ENCODE data around the gene IL17F. TPM values are rescaled to one million over a fixed set of nuclear protein-coding genes. Genes with fewer than 3 reads are reported as not detected.

The IL17F gene
- total RNA-seq: not detected
- long read RNA-seq: 0 reads

- ATAC-seq (no peak), DNase-seq (no peak)
- intact Hi-C loops (cut with DNase I): no loop called here
Measured at GRCh38 chr6:52244400-52244799, at the start of gene IL17F. IL17F (minus strand) TSS chr6:52244500; CDS start chr6:52244429, 71 bp downstream.

- ATAC-seq: no peak
- DNase-seq: no peak
- intact Hi-C loops (cut with DNase I): loop anchor here in 1 of 2 donors (5.0 kb wide), 1 partner anchor 369 kb away; no protein-coding TSS in a partner anchor
Measured at GRCh38 chr6:52293067-52293466, 48.8 kb upstream of the IL17F start.

GRCh38 chr6:52288841-52289240, 44.5 kb upstream of the IL17F start:
- DNase-seq: no peak
- ATAC-seq: no peak
- intact Hi-C loops (cut with DNase I): loop anchor here in 1 of 2 donors (5.0 to 10.0 kb wide), 2 partner anchors 113 to 376 kb away; no protein-coding TSS in a partner anchor

- DNase-seq (no peak), ATAC-seq (no peak)
- intact Hi-C loops (cut with DNase I): loop anchor here in 1 of 2 donors (5.0 to 10.0 kb wide), 2 partner anchors 114 to 377 kb away; no protein-coding TSS in a partner anchor
Measured at GRCh38 chr6:52288216-52288615, 43.9 kb upstream of the IL17F start.

GRCh38 chr6:52286798-52287432, 42.6 kb upstream of the IL17F start:
- no peak for ATAC-seq
- DNase-seq: peak; percentile 79
- intact Hi-C loops (cut with DNase I): loop anchor here (2.0 to 10.0 kb wide), 3 partner anchors 114 to 378 kb away; no protein-coding TSS in a partner anchor

- ATAC-seq: no peak
- intact Hi-C loops (cut with DNase I): loop anchor here (2.0 to 10.0 kb wide), 3 partner anchors 115 to 379 kb away; no protein-coding TSS in a partner anchor
- DNase-seq: no peak
Measured at GRCh38 chr6:52285177-52286068, 41.1 kb upstream of the IL17F start.

- DNase-seq (peak; percentile 98), ATAC-seq (peak; percentile 100)
- intact Hi-C loops (cut with DNase I): loop anchor here in 1 of 2 donors (5.0 to 10.0 kb wide), 2 partner anchors 118 to 380 kb away; no protein-coding TSS in a partner anchor
Measured at GRCh38 chr6:52284460-52285176, 40.3 kb upstream of the IL17F start, which contains the start of gene MCM3. MCM3 (minus strand) TSS chr6:52284742; CDS start chr6:52284674, 68 bp downstream.

- intact Hi-C loops (cut with DNase I): loop anchor here in 1 of 2 donors (10.0 kb wide), 1 partner anchor 381 kb away; no protein-coding TSS in a partner anchor
- ATAC-seq (peak in 1 of 2 donors; percentile 3), DNase-seq (peak; percentile 41)
Measured at GRCh38 chr6:52284131-52284459, 39.8 kb upstream of the IL17F start.

- ATAC-seq (no peak), DNase-seq (no peak)
- intact Hi-C loops (cut with DNase I): loop anchor here in 1 of 2 donors (10.0 kb wide), 1 partner anchor 382 kb away; no protein-coding TSS in a partner anchor
Measured at GRCh38 chr6:52283111-52283510, 38.8 kb upstream of the IL17F start.

- intact Hi-C loops (cut with DNase I): no loop called here
- DNase-seq: no peak
- no peak for ATAC-seq
Measured at GRCh38 chr6:52276130-52276529, 31.8 kb upstream of the IL17F start.

GRCh38 chr6:52271852-52272460, 27.7 kb upstream of the IL17F start:
- no peak for ATAC-seq
- DNase-seq: no peak
- intact Hi-C loops (cut with DNase I): no loop called here

GRCh38 chr6:52263709-52264540, 19.6 kb upstream of the IL17F start:
- intact Hi-C loops (cut with DNase I): no loop called here
- ATAC-seq (peak; percentile 61 to 77), DNase-seq (peak; percentile 46)

GRCh38 chr6:52262620-52263344, 18.5 kb upstream of the IL17F start:
- DNase-seq (no peak), ATAC-seq (no peak)
- intact Hi-C loops (cut with DNase I): no loop called here

GRCh38 chr6:52261229-52261628, 16.9 kb upstream of the IL17F start:
- ATAC-seq: no peak
- DNase-seq: no peak
- intact Hi-C loops (cut with DNase I): no loop called here

GRCh38 chr6:52260634-52261033, 16.3 kb upstream of the IL17F start:
- intact Hi-C loops (cut with DNase I): no loop called here
- ATAC-seq (no peak), DNase-seq (no peak)

- no peak for ATAC-seq
- no peak for DNase-seq
- intact Hi-C loops (cut with DNase I): loop anchor here in 1 of 2 donors (10.0 kb wide), 1 partner anchor 171 kb away; the partner anchor contains the start of gene PKHD1
Measured at GRCh38 chr6:52255434-52255833, 11.1 kb upstream of the IL17F start.
